ENCODE measurements around the gene C20orf204. TPM values are rescaled to one million over a fixed set of nuclear protein-coding genes. Genes with fewer than 3 reads are reported as not detected.
A peak's percentile ranks its signal among the peaks of the same experiment; 100 is the strongest.

The C20orf204 gene
- total RNA-seq, 1 donor = 0.43 TPM

DNA sequence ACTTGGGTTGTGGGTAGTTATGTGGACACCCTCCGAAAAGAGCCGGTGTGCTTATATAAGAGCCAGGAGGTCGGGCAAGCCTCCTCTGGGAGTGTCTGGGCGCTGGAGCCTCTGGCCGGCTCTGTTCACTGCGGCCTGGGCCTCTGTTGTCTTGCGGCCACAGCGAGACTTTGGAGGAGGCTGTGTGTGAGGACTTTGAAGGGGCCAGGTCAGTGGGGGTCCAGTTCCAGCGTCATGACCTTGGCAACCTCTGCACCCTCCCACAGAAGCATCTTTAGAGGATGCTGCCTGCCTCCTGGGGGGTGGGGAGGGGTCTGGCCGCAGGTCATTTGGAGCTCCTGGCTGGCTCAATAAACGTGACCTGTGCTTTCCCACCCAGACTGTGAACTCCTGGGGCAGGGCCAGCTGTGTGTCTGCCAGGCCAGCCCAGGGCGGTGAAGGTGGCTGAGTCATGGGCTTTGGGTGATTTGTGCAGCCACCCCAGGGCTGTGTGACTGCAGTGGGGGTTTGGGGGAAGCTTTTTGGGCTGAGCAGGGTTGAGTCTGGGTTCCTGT lies 28.2 kb downstream of the C20orf204 start:
- TF ChIP-seq, protein P1, sequence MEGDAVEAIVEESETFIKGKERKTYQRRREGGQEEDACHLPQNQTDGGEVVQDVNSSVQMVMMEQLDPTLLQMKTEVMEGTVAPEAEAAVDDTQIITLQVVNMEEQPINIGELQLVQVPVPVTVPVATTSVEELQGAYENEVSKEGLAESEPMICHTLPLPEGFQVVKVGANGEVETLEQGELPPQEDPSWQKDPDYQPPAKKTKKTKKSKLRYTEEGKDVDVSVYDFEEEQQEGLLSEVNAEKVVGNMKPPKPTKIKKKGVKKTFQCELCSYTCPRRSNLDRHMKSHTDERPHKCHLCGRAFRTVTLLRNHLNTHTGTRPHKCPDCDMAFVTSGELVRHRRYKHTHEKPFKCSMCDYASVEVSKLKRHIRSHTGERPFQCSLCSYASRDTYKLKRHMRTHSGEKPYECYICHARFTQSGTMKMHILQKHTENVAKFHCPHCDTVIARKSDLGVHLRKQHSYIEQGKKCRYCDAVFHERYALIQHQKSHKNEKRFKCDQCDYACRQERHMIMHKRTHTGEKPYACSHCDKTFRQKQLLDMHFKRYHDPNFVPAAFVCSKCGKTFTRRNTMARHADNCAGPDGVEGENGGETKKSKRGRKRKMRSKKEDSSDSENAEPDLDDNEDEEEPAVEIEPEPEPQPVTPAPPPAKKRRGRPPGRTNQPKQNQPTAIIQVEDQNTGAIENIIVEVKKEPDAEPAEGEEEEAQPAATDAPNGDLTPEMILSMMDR (IDR thresholded peaks at IDR 0.05; ENCODE audit: insufficient read depth, low read depth, low read length) = no peak
- DNase-seq (ENCODE audit: low read depth) = peak; percentile 62
- peak overlapping the region; percentile 87 for H3K4me3 ChIP-seq (ENCODE audit: low read depth, low read length)

DNA sequence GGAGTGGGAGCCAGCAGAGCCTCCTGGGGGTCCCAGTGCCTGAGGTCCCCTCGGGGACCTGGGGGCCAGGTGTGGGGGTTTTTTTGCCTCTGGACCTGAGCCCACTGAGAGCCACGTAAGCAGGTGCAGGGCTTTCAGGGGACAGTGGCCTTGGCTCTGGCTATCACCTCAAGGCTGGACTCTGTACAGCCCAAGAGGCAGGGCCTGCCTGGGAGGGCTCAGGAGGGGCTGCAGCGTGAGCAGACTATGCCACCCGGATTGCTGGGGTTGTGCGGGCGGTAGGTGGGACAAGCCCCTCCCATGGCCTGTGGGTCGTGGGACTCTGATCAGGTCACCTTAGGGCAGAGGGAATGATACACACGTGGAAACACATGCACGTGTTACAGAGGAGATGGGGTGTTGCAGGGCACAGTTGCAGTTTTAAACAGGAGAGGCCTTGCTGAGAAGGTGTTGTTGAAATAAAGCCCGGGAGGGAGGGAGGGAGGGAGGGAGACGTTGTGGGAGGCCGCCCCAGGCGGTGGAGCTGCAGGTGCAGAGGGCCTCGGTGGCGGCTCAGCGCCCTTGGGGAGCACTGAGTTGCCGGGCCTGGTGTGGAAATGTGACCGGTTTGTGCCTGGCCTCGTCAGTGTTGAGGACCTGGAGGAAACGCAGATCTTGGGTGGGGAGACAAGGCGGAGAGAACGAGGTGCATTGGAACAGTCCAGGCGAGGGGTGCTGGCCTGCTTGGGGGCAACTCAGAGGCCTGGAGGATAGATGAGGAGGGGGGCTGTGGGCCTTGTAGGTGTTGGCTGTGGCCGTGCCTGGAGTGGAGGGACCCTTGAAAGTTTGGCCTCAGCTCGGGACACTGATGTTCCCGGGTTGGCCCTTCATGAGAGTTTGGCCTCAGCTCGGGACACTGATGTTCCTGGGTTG lies 29.3 kb downstream of the C20orf204 start:
- TF ChIP-seq, protein P1 (IDR thresholded peaks at IDR 0.05; ENCODE audit: insufficient read depth, low read depth, low read length) = no peak
- H3K4me3 ChIP-seq (ENCODE audit: low read depth, low read length) = no peak overlapping the region
- no peak for DNase-seq (ENCODE audit: low read depth)

DNA sequence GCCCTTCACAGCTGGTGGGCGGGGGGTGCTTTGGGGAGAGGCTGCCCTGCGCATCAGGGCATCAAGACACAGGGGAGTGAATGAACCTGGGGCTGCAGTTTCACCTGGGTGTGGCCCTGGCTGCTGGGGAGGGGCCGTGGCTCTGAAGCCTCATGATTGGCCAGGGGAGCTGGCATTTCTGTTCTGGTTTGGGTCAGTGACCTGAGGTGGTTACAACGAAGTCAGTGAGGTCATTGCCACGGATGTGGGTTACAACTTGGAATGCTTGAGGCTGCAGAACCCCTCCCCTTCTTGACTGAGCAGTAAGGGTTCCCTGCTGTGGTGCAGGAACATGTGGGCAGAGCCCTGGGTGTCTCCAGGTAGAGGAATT lies 30.0 kb downstream of the C20orf204 start:
- peak; percentile 92 for DNase-seq (ENCODE audit: low read depth)
- TF ChIP-seq, protein P1 (IDR thresholded peaks at IDR 0.05; ENCODE audit: insufficient read depth, low read depth, low read length) = no peak
- H3K4me3 ChIP-seq (ENCODE audit: low read depth, low read length) = no peak overlapping the region

DNA sequence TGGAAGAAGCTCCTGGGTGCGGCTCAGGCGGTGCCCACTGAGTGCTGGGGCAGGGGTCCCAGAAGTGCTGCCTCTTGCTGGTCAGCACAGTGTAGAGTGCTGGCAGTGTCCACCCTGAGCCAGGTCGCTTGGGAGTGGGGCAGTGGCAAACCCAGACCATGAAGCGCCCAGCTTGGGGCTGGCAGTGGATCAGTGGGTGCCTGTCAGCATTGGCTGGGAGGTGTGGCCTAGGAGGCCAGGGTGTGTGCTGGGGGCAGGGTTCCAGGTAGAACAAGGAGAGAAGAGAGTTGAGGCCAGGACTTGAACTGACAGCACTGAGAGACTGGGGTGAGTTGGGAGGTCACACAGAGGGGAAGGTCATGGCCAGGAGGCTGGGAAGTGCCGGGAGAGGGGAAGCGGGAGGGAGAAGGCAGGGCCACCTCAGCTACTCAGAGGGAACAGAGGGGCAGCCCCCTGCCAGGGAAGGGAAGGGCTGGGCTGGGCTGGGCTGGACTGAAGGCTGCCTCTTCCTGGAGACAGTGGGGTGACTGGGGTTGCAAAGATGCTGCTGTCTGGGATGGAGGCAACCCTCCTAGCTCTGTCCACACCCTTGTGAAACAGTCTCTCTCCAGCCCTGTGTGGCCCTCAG lies 31.1 kb downstream of the C20orf204 start:
- no peak overlapping the region for H3K4me3 ChIP-seq (ENCODE audit: low read depth, low read length)
- TF ChIP-seq, protein P1 (IDR thresholded peaks at IDR 0.05; ENCODE audit: insufficient read depth, low read depth, low read length) = no peak
- DNase-seq (ENCODE audit: low read depth) = no peak

DNA sequence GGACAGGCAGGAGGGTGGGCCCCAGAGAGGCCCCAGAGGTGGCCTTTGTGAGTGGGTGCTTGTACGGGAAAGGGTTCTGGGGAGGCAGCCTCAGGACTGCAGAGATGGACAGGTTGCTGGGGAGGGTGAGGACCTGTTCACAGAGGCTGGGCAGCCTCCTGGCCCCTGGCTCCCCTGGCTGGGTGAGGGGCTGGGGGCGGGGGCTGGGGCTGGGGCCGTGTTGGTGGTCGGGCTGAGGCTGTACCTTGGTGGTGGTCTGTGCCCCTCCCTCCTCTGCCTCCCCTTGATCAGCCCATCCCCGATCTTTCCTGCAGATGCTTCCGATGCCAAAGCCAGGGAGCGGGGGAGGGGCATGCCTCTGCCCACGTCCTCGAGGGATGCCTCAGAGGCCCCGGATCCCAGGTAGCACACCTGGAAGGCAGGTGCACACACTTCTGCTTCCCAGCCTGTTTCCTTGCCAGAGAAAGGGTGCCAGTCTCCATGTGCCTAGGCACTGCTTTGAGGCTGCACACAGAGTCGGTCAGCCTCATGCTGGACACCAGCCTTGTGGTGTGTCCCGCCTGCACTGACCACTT lies 31.8 kb downstream of the C20orf204 start:
- DNase-seq (ENCODE audit: low read depth) = no peak
- no peak overlapping the region for H3K4me3 ChIP-seq (ENCODE audit: low read depth, low read length)
- TF ChIP-seq, protein P1 (IDR thresholded peaks at IDR 0.05; ENCODE audit: insufficient read depth, low read depth, low read length) = no peak

DNA sequence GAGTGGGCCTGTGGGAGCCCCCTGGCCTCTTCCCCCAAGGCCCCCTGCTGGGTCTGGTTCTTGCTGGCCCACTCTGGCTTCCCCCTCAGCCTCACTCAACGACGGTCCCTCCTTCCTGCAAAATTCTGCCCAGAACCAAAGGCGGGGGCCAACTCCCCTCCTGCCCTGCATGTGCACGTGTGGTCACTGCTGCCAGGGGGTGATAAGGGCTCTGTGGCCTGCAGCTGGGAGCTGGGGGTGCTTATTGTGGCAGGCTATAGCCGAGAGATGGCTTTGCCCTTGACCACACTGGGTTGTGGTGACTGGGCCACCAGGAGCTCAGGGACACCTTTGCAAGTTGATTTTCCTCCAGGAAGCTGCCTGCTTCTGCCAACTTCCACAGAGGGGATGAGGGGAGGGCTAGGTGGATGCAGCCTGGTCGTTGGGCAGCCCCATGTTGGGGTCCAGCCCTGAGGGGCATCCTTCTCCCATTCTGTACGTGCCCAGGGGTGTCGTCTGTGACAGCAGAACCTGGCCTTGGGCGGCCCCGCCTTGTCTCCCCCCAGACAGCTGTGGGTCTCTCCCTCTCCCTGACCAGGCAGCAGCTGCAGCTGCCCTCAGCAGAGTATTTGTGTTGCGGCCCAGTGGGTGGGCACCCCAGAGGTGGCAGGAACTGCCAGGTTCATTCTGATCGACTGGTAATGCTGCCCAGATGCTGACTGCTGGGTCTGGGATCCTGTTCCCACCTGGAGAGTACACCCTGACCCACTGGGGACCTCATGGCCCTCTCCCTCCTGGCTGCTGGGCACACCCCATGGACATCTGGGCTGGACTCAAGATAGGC lies 32.6 kb downstream of the C20orf204 start:
- H3K4me3 ChIP-seq (ENCODE audit: low read depth, low read length) = no peak overlapping the region
- TF ChIP-seq, protein P1 (IDR thresholded peaks at IDR 0.05; ENCODE audit: insufficient read depth, low read depth, low read length) = no peak
- DNase-seq (ENCODE audit: low read depth) = no peak

Data from fibroblast of villous mesenchyme (primary cell).